ENCODE measurements around the gene ALPK3. TPM values are rescaled to one million over a fixed set of nuclear protein-coding genes. Genes with fewer than 3 reads are reported as not detected.

Gene ALPK3
- total and polyA plus RNA-seq, 9 of the 15 experiments (the other 6 are each of a cell fraction or from before 2014, with no cell fraction given): 0.04 to 1.0 (median 0.07) TPM; not detected in 2

DNA sequence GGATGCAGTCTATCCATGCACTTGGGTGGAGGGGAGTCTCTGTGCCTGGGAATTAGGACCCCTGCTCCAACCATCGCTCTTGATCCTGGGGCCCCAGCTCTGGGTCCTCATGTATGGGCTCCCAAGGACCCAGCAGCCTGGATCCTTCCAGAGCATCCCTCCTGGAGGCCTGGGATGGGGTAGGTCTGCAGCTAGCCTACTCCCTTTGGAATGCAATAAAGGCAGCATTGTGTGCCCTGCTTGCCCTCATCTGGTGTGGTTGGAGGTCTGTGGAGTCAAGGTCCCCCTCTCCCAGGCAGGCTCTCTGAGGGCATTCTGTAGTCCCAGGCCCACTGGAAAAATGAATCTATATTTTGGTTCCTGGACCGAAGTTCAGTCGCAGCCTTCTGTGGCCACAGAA is 52.4 kb downstream of the ALPK3 start:
- Histone ChIP-seq H3K4me3 (no peak overlapping the region), H2AFZ (ENCODE audit: low read depth, low read length) (no peak overlapping the region), H3K79me2 (ENCODE audit: control insufficient read depth, insufficient read depth, low read length) (no peaks in the 10 kb centered on the region), H3K9ac (ENCODE audit: insufficient read depth in 1 of 2, low read depth in 2 of 2, low read length in 2 of 2) (no peak overlapping the region), H4K20me1 (replicated peaks; ENCODE audit: control insufficient read depth, insufficient read depth, low read length) (no peaks in the 10 kb centered on the region), H3K4me2 (ENCODE audit: insufficient read depth, low read length) (no peak overlapping the region), H3K4me1 (replicated peaks in 1 of 2; ENCODE audit: control insufficient read depth in 2 of 2, insufficient read depth in 2 of 2, low read length in 2 of 2) (no peaks in the 10 kb centered on the region), H3K9me3 (replicated peaks; ENCODE audit: control insufficient read depth, insufficient read depth, low read depth, low read length) (no peaks in the 10 kb centered on the region), H3K27ac (ENCODE audit: extremely low read depth, low read depth, low read length) (no peak overlapping the region), H3K9me1 (ENCODE audit: control insufficient read depth, insufficient read depth, low read length) (no peaks in the 10 kb centered on the region), H3K36me3 (ENCODE audit: control insufficient read depth, insufficient read depth, low read length) (no peaks in the 10 kb centered on the region), H3K27me3 (ENCODE audit: control insufficient read depth in 2 of 2, insufficient read depth in 2 of 2, low read length in 2 of 2) (peaks cover 20 to 50% of the 10 kb centered on the region in 2 experiments)
- no peak for TF ChIP-seq ZNF3 (CRISPR knock-in tag; IDR thresholded peaks at IDR 0.05)
- TF ChIP-seq, protein P1, sequence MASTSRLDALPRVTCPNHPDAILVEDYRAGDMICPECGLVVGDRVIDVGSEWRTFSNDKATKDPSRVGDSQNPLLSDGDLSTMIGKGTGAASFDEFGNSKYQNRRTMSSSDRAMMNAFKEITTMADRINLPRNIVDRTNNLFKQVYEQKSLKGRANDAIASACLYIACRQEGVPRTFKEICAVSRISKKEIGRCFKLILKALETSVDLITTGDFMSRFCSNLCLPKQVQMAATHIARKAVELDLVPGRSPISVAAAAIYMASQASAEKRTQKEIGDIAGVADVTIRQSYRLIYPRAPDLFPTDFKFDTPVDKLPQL (IDR thresholded peaks at IDR 0.05; ENCODE audit: extremely low read depth, insufficient read length): no peak
- BruUV-seq (replicated peaks): no TSS peak
- in situ Hi-C loops (cut with MboI): no loop called here
- ChIA-PET POLR2A (interaction anchor here (0.6 to 2.0 kb wide), 3 partner anchors 12 to 32 kb away, joined by 3 to 7 read pairs (median 4); no protein-coding TSS in a partner anchor), CTCF (ENCODE audit: low intra/inter-chr PET ratio) (no interaction called here)
- no peak for FAIRE-seq
- no peak for ATAC-seq
- no peak for DNase-seq (ENCODE audit: extremely low read depth in 1 of 4, low spot score in 3 of 4)
- WGBS (ENCODE audit: insufficient coverage, low coverage, missing lambda C conversion rate): 0% methylated on average over 3 of the region's 3 CpGs
- intact Hi-C loops (cut with micrococcal nuclease): no loop called here

DNA sequence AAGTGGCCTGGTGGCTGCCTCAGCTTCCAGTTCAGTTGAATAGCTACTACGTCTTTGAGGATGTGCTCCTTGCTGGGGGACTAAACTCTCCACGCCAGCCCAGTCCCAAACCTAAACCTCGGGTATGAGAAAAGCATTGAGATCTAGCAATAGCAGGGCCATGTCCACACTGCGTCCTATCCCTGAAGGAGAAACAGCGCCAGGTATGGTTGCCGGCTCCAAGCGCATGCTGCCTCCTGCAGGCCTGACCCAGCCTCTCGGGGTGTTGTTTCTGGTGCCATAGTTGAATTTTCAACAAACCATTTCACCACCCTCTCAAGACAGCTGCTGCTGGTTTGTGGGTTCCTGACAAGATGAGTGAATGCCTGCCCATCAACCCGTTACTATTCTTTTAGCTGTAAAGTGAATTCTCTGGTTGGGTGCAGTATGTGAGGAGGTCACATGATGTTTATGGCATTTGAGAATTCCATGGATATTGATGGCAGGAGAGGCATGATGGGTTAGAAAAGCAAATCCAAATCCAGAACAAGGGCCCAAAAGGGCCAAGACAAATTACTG is 54.4 kb downstream of the ALPK3 start:
- H3K4me1 ChIP-seq (replicated peaks in 1 of 2; ENCODE audit: control insufficient read depth in 2 of 2, insufficient read depth in 2 of 2, low read length in 2 of 2): no peaks in the 10 kb centered on the region; a peak in 1 of 5 replicates
- WGBS (ENCODE audit: insufficient coverage, low coverage, missing lambda C conversion rate): 17% methylated on average over 9 of the region's 9 CpGs
- H3K79me2 ChIP-seq (ENCODE audit: control insufficient read depth, insufficient read depth, low read length): no peaks in the 10 kb centered on the region
- no peaks in the 10 kb centered on the region for H3K9me1 ChIP-seq (ENCODE audit: control insufficient read depth, insufficient read depth, low read length)
- intact Hi-C loops (cut with micrococcal nuclease) (loop anchor here (1.0 to 2.0 kb wide), 3 partner anchors 45 to 283 kb away; no protein-coding TSS in a partner anchor), in situ Hi-C loops (cut with MboI) (no loop called here)
- no peak overlapping the region for H2AFZ ChIP-seq (ENCODE audit: low read depth, low read length)
- H3K27ac ChIP-seq (ENCODE audit: extremely low read depth, low read depth, low read length): no peak overlapping the region
- DNase-seq (ENCODE audit: extremely low read depth in 1 of 4, low spot score in 3 of 4): peak in 3 of 4 experiments; percentile 35 to 48 (median 43)
- ATAC-seq: peak; percentile 80
- H3K4me2 ChIP-seq (ENCODE audit: insufficient read depth, low read length): no peak overlapping the region
- H3K4me3 ChIP-seq: no peak overlapping the region
- H3K36me3 ChIP-seq (ENCODE audit: control insufficient read depth, insufficient read depth, low read length): no peaks in the 10 kb centered on the region
- peak; percentile 56 for FAIRE-seq
- peaks cover 20 to 52% of the 10 kb centered on the region in 2 experiments for H3K27me3 ChIP-seq (ENCODE audit: control insufficient read depth in 2 of 2, insufficient read depth in 2 of 2, low read length in 2 of 2)
- ChIA-PET CTCF (ENCODE audit: low intra/inter-chr PET ratio) (interaction anchor here (1.3 kb wide), 1 partner anchor 281 kb away, joined by 3 read pairs; no protein-coding TSS in a partner anchor), POLR2A (interaction anchor here (1.1 to 2.3 kb wide), 3 partner anchors 15 to 44 kb away, joined by 4 to 6 read pairs (median 6); no protein-coding TSS in a partner anchor)
- no peaks in the 10 kb centered on the region for H4K20me1 ChIP-seq (replicated peaks; ENCODE audit: control insufficient read depth, insufficient read depth, low read length)
- H3K9ac ChIP-seq (ENCODE audit: insufficient read depth in 1 of 2, low read depth in 2 of 2, low read length in 2 of 2): no peak overlapping the region
- no peaks in the 10 kb centered on the region for H3K9me3 ChIP-seq (replicated peaks; ENCODE audit: control insufficient read depth, insufficient read depth, low read depth, low read length)
- no TSS peak for BruUV-seq (replicated peaks)
- TF ChIP-seq PCBP2 (IDR thresholded peaks at IDR 0.05; ENCODE audit: low read depth, low read length, poor library complexity, severe bottlenecking): no peak
- TF ChIP-seq, protein P2, sequence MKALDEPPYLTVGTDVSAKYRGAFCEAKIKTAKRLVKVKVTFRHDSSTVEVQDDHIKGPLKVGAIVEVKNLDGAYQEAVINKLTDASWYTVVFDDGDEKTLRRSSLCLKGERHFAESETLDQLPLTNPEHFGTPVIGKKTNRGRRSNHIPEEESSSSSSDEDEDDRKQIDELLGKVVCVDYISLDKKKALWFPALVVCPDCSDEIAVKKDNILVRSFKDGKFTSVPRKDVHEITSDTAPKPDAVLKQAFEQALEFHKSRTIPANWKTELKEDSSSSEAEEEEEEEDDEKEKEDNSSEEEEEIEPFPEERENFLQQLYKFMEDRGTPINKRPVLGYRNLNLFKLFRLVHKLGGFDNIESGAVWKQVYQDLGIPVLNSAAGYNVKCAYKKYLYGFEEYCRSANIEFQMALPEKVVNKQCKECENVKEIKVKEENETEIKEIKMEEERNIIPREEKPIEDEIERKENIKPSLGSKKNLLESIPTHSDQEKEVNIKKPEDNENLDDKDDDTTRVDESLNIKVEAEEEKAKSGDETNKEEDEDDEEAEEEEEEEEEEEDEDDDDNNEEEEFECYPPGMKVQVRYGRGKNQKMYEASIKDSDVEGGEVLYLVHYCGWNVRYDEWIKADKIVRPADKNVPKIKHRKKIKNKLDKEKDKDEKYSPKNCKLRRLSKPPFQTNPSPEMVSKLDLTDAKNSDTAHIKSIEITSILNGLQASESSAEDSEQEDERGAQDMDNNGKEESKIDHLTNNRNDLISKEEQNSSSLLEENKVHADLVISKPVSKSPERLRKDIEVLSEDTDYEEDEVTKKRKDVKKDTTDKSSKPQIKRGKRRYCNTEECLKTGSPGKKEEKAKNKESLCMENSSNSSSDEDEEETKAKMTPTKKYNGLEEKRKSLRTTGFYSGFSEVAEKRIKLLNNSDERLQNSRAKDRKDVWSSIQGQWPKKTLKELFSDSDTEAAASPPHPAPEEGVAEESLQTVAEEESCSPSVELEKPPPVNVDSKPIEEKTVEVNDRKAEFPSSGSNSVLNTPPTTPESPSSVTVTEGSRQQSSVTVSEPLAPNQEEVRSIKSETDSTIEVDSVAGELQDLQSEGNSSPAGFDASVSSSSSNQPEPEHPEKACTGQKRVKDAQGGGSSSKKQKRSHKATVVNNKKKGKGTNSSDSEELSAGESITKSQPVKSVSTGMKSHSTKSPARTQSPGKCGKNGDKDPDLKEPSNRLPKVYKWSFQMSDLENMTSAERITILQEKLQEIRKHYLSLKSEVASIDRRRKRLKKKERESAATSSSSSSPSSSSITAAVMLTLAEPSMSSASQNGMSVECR (CRISPR knock-in tag; IDR thresholded peaks at IDR 0.05): no peak
- TF ChIP-seq, protein P3, sequence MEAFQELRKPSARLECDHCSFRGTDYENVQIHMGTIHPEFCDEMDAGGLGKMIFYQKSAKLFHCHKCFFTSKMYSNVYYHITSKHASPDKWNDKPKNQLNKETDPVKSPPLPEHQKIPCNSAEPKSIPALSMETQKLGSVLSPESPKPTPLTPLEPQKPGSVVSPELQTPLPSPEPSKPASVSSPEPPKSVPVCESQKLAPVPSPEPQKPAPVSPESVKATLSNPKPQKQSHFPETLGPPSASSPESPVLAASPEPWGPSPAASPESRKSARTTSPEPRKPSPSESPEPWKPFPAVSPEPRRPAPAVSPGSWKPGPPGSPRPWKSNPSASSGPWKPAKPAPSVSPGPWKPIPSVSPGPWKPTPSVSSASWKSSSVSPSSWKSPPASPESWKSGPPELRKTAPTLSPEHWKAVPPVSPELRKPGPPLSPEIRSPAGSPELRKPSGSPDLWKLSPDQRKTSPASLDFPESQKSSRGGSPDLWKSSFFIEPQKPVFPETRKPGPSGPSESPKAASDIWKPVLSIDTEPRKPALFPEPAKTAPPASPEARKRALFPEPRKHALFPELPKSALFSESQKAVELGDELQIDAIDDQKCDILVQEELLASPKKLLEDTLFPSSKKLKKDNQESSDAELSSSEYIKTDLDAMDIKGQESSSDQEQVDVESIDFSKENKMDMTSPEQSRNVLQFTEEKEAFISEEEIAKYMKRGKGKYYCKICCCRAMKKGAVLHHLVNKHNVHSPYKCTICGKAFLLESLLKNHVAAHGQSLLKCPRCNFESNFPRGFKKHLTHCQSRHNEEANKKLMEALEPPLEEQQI (IDR thresholded peaks at IDR 0.05): no peak

All from K562 (cell line).